Measurements from ENCODE around the gene TMPRSS6. TPM values are rescaled to one million over a fixed set of nuclear protein-coding genes. Genes with fewer than 3 reads are reported as not detected.

TMPRSS6 gene
- total and polyA plus RNA-seq, 2 of the 13 experiments (the other 11 are each of a cell fraction or from before 2014, with no cell fraction given), result 4.2 to 4.8 TPM

- H3K4me1 ChIP-seq (ENCODE audit: insufficient read depth, low read length), result peaks cover 37% of the 10 kb centered on the region
- H3K36me3 ChIP-seq (replicated peaks in 1 of 2; ENCODE audit: control insufficient read depth in 1 of 2, insufficient read depth in 2 of 2, low read length in 2 of 2), result no peaks in the 10 kb centered on the region; a peak in 1 of 5 replicates
- in situ Hi-C loops (cut with HindIII; ENCODE audit: extremely low pct_ligation_motif_present, low pct_unique_long_range_greater_than_20kb), result no loop called here
- H3K27me3 ChIP-seq (ENCODE audit: control insufficient read depth in 1 of 2, insufficient read depth in 2 of 2, low read length in 2 of 2), result no peaks in the 10 kb centered on the region
- no peaks in the 10 kb centered on the region for H4K20me1 ChIP-seq (ENCODE audit: insufficient read depth, low read length)
- ChIA-PET POLR2A (interaction anchor here (1.0 kb wide), 1 partner anchor 9 kb away, joined by 3 read pairs; no protein-coding TSS in a partner anchor), CTCF (ENCODE audit: low intra/inter-chr PET ratio, low total read pairs) (no interaction called here)
- H3K4me2 ChIP-seq (ENCODE audit: low read depth, low read length), result no peak overlapping the region
- ATAC-seq, result no peak
- no peaks in the 10 kb centered on the region for H3K9me3 ChIP-seq (ENCODE audit: low read length)
- H2AFZ ChIP-seq (ENCODE audit: low read length), result no peak overlapping the region
- no peak for FAIRE-seq
- H3K4me3 ChIP-seq (replicated peaks in 1 of 3; ENCODE audit: insufficient read depth in 1 of 3, low read depth in 2 of 3, low read length in 3 of 3), result no peak overlapping the region
- TF ChIP-seq PATZ1 (CRISPR knock-in tag; IDR thresholded peaks at IDR 0.05) (no peak), ELF1 (CRISPR knock-in tag; IDR thresholded peaks at IDR 0.05) (no peak), ONECUT2 (CRISPR knock-in tag; IDR thresholded peaks at IDR 0.05) (no peak), MAFF (IDR thresholded peaks at IDR 0.05; ENCODE audit: low read depth, low read length) (no peak)
- DNase-seq (ENCODE audit: low spot score), result no peak
- intact Hi-C loops (cut with micrococcal nuclease; ENCODE audit: unreplicated experiment), result no loop called here
- H3K27ac ChIP-seq (ENCODE audit: extremely low read length, insufficient read depth, low read length), result no peak overlapping the region
- BruUV-seq (replicated peaks), result no TSS peak
- H3K9ac ChIP-seq (ENCODE audit: insufficient read depth, low read depth, low read length), result no peak overlapping the region
- H3K79me2 ChIP-seq (ENCODE audit: insufficient read depth, low read length), result no peaks in the 10 kb centered on the region
- WGBS (ENCODE audit: low lambda C conversion rate), result no CpG with 5 or more reads among the region's 9 CpGs
These were observed 49.5 kb downstream of the TMPRSS6 start for GRCh38 chr22:37059876-37060449.

GRCh38 chr22:37058917-37059701 is 50.4 kb downstream of the TMPRSS6 start:
- H3K4me3 ChIP-seq (replicated peaks in 1 of 3; ENCODE audit: insufficient read depth in 1 of 3, low read depth in 2 of 3, low read length in 3 of 3), result no peak overlapping the region
- no peak overlapping the region for H2AFZ ChIP-seq (ENCODE audit: low read length)
- BruUV-seq (replicated peaks), result no TSS peak
- ChIA-PET POLR2A (interaction anchor here (1.0 kb wide), 1 partner anchor 9 kb away, joined by 3 read pairs; no protein-coding TSS in a partner anchor), CTCF (ENCODE audit: low intra/inter-chr PET ratio, low total read pairs) (no interaction called here)
- ATAC-seq (no peak), DNase-seq (ENCODE audit: low spot score) (no peak), FAIRE-seq (no peak)
- no peaks in the 10 kb centered on the region for H3K27me3 ChIP-seq (ENCODE audit: control insufficient read depth in 1 of 2, insufficient read depth in 2 of 2, low read length in 2 of 2)
- no peaks in the 10 kb centered on the region for H4K20me1 ChIP-seq (ENCODE audit: insufficient read depth, low read length)
- no peaks in the 10 kb centered on the region for H3K9me3 ChIP-seq (ENCODE audit: low read length)
- H3K9ac ChIP-seq (ENCODE audit: insufficient read depth, low read depth, low read length), result no peak overlapping the region
- intact Hi-C loops (cut with micrococcal nuclease; ENCODE audit: unreplicated experiment), result no loop called here
- in situ Hi-C loops (cut with HindIII; ENCODE audit: extremely low pct_ligation_motif_present, low pct_unique_long_range_greater_than_20kb), result no loop called here
- H3K4me1 ChIP-seq (ENCODE audit: insufficient read depth, low read length), result peaks cover 45% of the 10 kb centered on the region
- 93% methylated on average over 21 of the region's 28 CpGs for WGBS (ENCODE audit: low lambda C conversion rate)
- no peaks in the 10 kb centered on the region; a peak in 1 of 5 replicates for H3K36me3 ChIP-seq (replicated peaks in 1 of 2; ENCODE audit: control insufficient read depth in 1 of 2, insufficient read depth in 2 of 2, low read length in 2 of 2)
- H3K79me2 ChIP-seq (ENCODE audit: insufficient read depth, low read length), result no peaks in the 10 kb centered on the region
- no peak overlapping the region for H3K27ac ChIP-seq (ENCODE audit: extremely low read length, insufficient read depth, low read length)
- H3K4me2 ChIP-seq (ENCODE audit: low read depth, low read length), result no peak overlapping the region
- TF ChIP-seq ZNF12 (CRISPR knock-in tag; IDR thresholded peaks at IDR 0.05) (no peak), AHDC1 (CRISPR knock-in tag; IDR thresholded peaks at IDR 0.05; ENCODE audit: borderline replicate concordance) (no peak), SMAD3 (CRISPR knock-in tag; IDR thresholded peaks at IDR 0.05) (no peak), BRD4 (CRISPR knock-in tag; IDR thresholded peaks at IDR 0.05) (no peak), JDP2 (CRISPR knock-in tag; IDR thresholded peaks at IDR 0.05; ENCODE audit: borderline replicate concordance) (no peak)
